ENCODE data around the gene SNTB2. TPM values are rescaled to one million over a fixed set of nuclear protein-coding genes. Genes with fewer than 3 reads are reported as not detected.

The SNTB2 gene
- total and polyA plus RNA-seq, 2 of the 4 experiments (the other 2 are of a cell fraction), result 23.5 to 47.5 TPM

- no peak for TF ChIP-seq NFE2L2 (IDR thresholded peaks at IDR 0.05; ENCODE audit: low read depth, low read length)
- TF ChIP-seq, protein P1, sequence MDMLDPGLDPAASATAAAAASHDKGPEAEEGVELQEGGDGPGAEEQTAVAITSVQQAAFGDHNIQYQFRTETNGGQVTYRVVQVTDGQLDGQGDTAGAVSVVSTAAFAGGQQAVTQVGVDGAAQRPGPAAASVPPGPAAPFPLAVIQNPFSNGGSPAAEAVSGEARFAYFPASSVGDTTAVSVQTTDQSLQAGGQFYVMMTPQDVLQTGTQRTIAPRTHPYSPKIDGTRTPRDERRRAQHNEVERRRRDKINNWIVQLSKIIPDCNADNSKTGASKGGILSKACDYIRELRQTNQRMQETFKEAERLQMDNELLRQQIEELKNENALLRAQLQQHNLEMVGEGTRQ (IDR thresholded peaks at IDR 0.05; ENCODE audit: low read depth, low read length), result no peak
- TF ChIP-seq RFX5 (IDR thresholded peaks at IDR 0.05; ENCODE audit: low read depth, low read length), result no peak
- no peak for TF ChIP-seq MXI1 (IDR thresholded peaks at IDR 0.05; ENCODE audit: borderline replicate concordance, low read depth, low read length)
- no peak for TF ChIP-seq SMC3 (IDR thresholded peaks at IDR 0.05; ENCODE audit: low read depth, low read length)
- Histone ChIP-seq H3K18ac (ENCODE audit: low read depth, low read length) (no peak overlapping the region), H2BK20ac (ENCODE audit: low read depth, low read length) (no peak overlapping the region), H3K36me3 (ENCODE audit: control insufficient read depth, insufficient read depth, low read length) (peaks cover 83% of the 10 kb centered on the region), H2AK9ac (replicated peaks; ENCODE audit: low read depth, low read length, poor library complexity) (peak overlapping the region; percentile 24), H4K5ac (ENCODE audit: low read depth, low read length) (no peak overlapping the region), H3K23ac (ENCODE audit: low read depth, low read length) (no peak overlapping the region), H2AK5ac (ENCODE audit: low read depth, low read length) (no peak overlapping the region), H2BK5ac (ENCODE audit: low read depth, low read length, poor library complexity, severe bottlenecking) (no peak overlapping the region), H3K79me1 (ENCODE audit: low read depth in 1 of 2, low read length in 2 of 2) (peaks cover 37 to 79% of the 10 kb centered on the region in 2 experiments), H3K14ac (replicated peaks; ENCODE audit: low read depth, low read length) (no peak overlapping the region), H2AFZ (replicated peaks; ENCODE audit: low read length, poor library complexity) (no peak overlapping the region), H3K4me2 (ENCODE audit: low read depth, low read length) (no peak overlapping the region), H3K4ac (ENCODE audit: low read depth, low read length) (no peak overlapping the region), H2BK15ac (ENCODE audit: low read depth, low read length) (no peak overlapping the region), H3K56ac (ENCODE audit: extremely low read depth, insufficient read depth, low read length) (no peak overlapping the region), H3K27me3 (ENCODE audit: control insufficient read depth, insufficient read depth, low read length) (no peaks in the 10 kb centered on the region), H3K9me3 (ENCODE audit: control insufficient read depth, insufficient read depth, low read length) (no peaks in the 10 kb centered on the region), H2BK120ac (ENCODE audit: low read depth, low read length) (no peak overlapping the region), H4K8ac (ENCODE audit: low read depth in 2 of 2, low read length in 2 of 2) (no peak overlapping the region), H3K4me1 (ENCODE audit: control insufficient read depth, insufficient read depth, low read length) (no peaks in the 10 kb centered on the region), H4K91ac (ENCODE audit: insufficient read depth, low read depth, low read length) (no peak overlapping the region), H3K27ac (ENCODE audit: insufficient read depth, low read length) (no peak overlapping the region), H3K9ac (ENCODE audit: low read depth, low read length) (no peak overlapping the region), H4K20me1 (ENCODE audit: insufficient read depth, low read length) (peaks cover 42% of the 10 kb centered on the region), H3K9me1 (ENCODE audit: insufficient read depth, low read length) (peaks cover 3% of the 10 kb centered on the region; the same call in 1 of the 2 replicates), H3K4me3 (ENCODE audit: insufficient read depth, low read depth, low read length) (no peak overlapping the region)
- in situ Hi-C loops (cut with MboI; ENCODE audit: low sequenced_read_pairs) (no loop called here), intact Hi-C loops (cut with micrococcal nuclease) (no loop called here), dilution Hi-C loops (cut with HindIII; ENCODE audit: low sequenced_read_pairs, unreplicated experiment) (no loop called here)
- CTCF ChIA-PET, result no interaction called here
- BruUV-seq (replicated peaks), result no TSS peak
- POLR2A ChIA-PET (ENCODE audit: unreplicated experiment), result no interaction called here
- WGBS, 2 experiments (ENCODE audit: extremely low coverage in 2 of 2, insufficient read length in 1 of 2), result 76% methylated on average over 9 of the region's 13 CpGs; no CpG with 5 or more reads in 1 of the 2 experiments
- DNase-seq (no peak), ATAC-seq (ENCODE audit: low read depth) (no peak)
Measured at GRCh38 chr16:69320740-69321073, 133.7 kb downstream of the SNTB2 start.

Measured in IMR-90 (cell line).